HG03520 (cell line): Measurements from ENCODE around the gene NHLH1.

Experiments
- ATAC-seq: cut with Tn5 transposase; IDR thresholded peaks from one replicate; pipeline ENCODE4 v1.9.1; 2021; ENCODE audit warnings: mild to moderate bottlenecking, moderate library complexity; ENCODE audit not compliant: unreplicated experiment

Gene NHLH1

GRCh38 chr1:160409486-160409885 lies 42.6 kb downstream of the NHLH1 start:
- ATAC-seq = no peak

DNA sequence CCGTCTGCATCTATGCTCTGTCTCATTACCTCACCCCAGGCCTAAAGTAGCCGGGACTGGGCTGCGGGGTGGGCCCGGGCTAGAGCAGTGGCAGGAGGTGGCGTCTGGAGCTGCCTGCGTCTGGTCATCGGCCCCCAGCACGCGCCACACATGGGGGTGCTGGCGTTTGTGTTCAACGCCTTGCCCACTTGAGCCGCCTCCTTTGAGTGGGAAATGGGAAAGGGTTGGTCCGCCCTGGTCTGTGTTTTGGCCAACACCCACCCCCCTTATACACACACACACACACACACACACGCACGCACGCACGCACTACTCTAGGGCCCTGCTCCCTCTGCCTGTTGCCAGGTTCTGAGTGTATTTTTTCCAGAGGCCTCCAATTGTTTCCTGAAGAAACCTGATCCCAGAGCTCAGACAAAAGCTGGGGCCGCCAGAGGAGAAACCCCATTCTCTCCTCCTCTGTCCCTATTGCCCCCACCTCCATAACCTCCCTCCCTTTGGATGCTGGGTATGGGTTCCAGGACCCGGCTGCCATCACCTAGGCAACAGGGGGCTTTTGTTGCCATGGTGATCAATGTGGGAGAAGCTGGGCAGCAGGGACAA lies 43.6 kb downstream of the NHLH1 start:
- no peak for ATAC-seq

- ATAC-seq = no peak
Observed at GRCh38 chr1:160411271-160412027, 44.6 kb downstream of the NHLH1 start.

GRCh38 chr1:160412028-160412362 lies 45.1 kb downstream of the NHLH1 start:
- ATAC-seq = no peak

GRCh38 chr1:160413716-160414115 lies 46.8 kb downstream of the NHLH1 start:
- no peak for ATAC-seq

GRCh38 chr1:160414881-160415280 lies 48.0 kb downstream of the NHLH1 start:
- no peak for ATAC-seq

GRCh38 chr1:160415696-160416290 lies 48.9 kb downstream of the NHLH1 start:
- ATAC-seq = no peak

DNA sequence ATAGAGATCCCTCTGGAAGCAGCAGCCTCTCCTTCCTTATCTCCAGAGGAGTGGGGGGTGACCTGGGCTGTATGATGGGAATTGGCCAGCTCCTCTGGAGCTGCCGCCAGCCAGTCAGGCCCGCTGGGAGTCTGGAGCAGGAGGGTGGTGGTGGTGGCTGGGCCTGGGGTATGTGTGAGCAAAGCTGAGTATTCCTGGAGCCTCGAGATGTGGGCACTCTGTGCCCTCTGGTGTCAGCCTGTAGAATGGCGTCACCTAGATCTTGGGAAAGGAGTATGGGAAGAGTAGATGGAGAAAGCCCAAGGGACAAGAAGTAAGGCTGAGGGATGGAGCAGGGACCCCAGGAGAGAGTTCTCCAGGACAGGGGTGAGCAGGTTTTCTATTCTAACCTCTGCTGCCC lies 49.5 kb downstream of the NHLH1 start:
- no peak for ATAC-seq

GRCh38 chr1:160418483-160418882 lies 51.6 kb downstream of the NHLH1 start:
- ATAC-seq = no peak

DNA sequence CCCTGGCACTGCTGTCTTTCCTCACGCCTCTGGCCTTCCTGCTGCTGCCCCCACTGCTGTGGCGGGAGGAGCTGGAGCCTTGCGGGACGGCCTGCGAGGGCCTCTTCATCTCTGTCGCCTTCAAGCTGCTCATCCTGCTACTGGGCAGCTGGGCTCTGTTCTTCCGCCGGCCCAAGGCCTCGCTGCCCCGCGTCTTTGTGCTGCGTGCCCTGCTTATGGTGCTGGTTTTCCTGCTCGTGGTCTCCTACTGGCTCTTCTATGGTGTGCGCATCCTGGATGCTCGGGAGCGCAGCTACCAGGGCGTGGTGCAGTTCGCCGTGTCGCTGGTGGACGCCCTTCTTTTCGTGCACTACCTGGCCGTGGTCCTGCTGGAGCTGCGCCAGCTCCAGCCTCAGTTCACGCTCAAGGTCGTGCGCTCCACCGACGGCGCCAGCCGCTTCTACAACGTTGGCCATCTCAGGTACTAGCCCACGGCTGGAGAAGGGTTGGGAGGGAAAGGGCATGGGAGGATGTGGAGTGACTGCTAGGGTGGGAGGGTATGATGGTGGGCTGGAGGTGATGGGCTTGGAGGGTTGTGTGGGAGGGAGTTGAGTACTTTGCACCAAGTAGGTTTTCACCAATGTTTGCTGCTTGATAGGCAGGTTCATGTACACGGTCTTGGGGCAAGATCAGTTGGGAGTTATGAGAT lies 52.4 kb downstream of the NHLH1 start:
- ATAC-seq = no peak

DNA sequence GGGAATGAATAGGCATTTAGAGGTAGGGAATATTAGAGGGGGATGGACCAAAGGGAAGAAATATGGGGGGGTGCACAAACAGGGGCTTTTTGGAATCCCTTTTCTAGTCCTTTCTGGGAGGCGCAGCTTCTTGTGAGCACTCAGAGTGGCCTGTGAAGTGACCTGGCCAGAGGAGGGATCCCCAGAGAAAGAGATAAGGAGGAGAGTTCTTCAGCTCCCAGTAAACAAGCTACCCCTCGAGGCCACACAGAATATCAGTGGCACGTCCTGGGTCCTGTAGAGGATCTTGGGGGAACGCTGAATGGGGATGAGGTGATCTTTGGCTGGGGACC lies 52.9 kb downstream of the NHLH1 start:
- ATAC-seq = no peak

GRCh38 chr1:160420881-160421842 lies 54.3 kb downstream of the NHLH1 start:
- no peak for ATAC-seq

DNA sequence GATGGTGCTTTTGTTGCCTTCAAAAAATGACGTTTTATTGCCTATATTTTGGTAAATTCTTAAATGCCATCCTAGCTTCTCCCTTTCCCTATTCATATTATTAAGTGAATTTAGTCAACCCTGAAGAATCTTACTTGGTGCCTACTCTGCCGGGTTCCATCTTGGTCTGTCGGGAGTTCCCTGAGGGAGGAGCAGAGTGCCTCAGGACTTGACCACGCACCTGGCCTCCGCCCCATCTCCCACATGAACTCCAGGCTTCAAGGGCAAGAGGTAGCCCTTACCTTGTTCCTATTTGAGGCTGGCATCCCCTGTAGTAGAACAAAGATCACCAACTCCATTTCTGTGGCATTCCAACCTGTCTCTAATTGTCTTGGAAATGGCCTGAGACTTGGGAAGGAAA lies 55.0 kb downstream of the NHLH1 start:
- no peak for ATAC-seq
